Fibroblast of skin of scalp (primary cell): ENCODE measurements around the gene SLC15A3. TPM values are rescaled to one million over a fixed set of nuclear protein-coding genes. Genes with fewer than 3 reads are reported as not detected.

Experiments used
- DNase-seq: peaks from one replicate; pipeline ENCODE4 v3.0.0-alpha.2; 2013
- polyA plus RNA-seq, 2 experiments: library from polyadenylated mRNA; unstranded; fragments of 120-200 nt; gene quantifications; one replicate each; pipeline ENCODE4 v1.2.1, GENCODE V29; 2013; ENCODE audit not compliant: insufficient read length in 2 of 2

The SLC15A3 gene
- 9.1 TPM for polyA plus RNA-seq (2013, experiment 1 of 2; ENCODE audit: insufficient read length)
- 13.0 TPM for polyA plus RNA-seq (2013, experiment 2 of 2; ENCODE audit: insufficient read length)

DNA sequence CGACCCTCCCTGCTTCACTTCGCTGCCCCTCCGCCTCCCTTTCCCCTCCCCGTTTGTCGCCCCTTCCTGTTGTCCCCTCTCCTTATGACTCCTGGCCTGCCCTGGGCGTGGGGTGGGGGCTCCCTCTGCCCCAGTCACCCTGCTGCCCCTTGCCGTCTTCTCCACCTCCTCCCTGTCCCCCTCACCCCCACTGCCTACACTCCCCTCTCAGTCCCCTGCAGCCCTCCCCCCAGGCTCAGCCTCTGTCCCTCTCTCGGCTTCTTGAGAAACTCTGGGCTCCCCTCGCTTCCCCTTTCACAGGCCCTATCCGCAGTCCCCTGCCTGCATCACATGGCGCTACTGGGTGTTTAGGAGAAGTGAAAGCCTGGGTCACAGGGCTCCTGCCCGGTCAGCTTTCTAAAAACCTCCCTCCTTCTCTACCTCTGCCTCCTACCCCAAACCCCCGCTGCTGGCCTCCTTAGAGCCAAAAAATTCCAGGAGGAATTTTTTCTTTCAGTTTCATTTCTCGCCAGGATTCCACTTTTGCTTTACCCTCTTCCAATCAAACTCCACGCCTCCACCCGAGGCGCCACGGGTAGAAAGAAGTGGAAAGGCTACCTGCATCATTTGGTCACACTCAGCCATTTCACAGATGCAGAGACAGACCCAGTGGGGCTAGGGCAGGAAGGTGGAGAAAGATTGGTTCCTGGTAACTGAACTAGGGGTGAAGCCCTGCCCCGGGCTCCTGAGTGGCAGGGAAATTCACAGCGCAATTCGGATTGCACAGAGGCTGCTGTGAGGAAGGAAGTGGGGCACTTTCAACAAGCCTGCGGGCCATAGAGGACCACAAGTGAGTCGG lies at the start of gene SLC15A3:
Gene SLC15A3, minus strand, starts transcription at position 273 of the 838 bp plus-strand sequence. CDS start 625 bp downstream, outside the sequence.
- DNase-seq, result peak; percentile 52

- no peak for DNase-seq
Observed at GRCh38 chr11:61000426-61000825, 48.5 kb upstream of the SLC15A3 start.

DNA sequence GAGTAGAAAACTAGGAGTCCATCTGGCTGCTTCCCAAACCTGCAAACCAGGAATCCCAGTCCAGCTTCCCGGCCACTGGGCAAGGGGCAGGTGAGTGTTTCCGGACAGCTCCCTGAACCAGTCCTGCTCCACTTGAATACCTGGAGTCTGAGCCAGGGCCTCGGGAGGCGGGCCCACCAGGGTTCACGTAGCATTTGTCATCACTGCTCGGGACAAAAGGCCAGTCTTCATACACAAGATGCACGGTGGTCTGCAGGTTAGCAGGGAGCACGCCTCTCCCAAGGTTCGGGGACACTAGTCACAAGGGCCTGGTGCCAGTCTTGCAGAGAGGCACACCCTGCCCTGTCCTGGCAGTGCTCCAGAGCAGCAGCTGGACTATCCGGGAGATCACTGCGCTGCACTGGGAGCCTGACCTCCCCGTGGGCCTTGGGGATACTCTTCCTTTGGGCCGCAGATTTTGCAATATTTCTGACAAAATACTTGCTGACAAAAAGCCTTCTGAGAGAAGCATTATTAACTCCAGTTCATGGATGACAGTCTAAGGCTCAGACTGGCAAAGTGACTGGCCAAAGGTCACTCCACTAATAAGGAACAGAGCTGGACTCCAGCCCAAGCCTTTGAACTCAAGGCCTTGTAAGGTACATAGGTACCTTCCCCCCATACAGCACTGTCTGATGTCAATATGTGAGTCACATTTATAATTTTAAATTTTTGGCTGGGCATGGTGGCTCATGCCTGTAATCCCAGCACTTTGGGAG lies 44.6 kb upstream of the SLC15A3 start:
- DNase-seq, result no peak

DNA sequence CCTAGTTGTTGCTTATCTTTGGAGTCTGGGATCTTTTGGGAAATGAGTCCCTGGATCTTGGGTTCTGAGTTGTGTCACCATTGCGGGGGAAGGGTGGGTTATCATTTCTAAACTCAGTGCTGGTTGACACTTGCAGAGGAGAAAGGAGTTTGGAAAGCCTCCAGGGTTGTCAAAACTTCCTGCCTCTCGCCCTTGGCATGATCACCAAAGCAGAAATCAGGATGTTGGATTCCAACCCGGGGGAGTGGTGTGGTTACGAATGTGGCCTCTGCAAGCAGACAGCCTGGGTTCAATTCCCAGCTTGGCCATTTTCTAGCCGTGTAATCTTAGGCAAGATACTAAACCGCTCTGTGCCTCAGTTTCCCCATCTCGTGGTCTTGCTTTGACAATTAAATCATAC lies 43.8 kb upstream of the SLC15A3 start:
- DNase-seq, result no peak

DNA sequence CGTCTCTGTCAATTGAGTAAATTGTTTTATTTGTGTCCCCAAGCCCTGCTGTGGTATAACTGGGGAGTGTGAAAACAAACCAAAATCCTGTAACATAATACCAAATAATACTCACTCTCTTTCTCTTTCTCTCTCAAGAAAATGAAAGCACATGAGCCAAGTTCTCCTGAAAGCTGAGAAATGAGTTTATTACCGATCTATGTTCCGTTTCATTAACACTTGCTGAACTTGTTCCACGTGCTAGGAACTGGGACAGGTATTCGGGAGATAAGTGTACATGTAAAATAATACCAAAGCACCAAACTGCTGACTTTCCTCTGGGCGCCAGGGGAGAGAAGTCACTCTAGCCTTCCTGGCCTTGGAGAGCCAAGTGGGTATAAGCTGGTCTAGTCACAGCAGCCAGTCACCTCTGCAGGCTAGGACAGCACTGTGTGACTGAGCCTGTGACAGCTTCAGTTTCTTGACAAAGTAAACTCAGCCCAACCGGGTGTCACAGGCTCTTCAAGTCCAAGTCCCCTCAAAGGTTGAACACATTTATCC lies 42.6 kb upstream of the SLC15A3 start:
- no peak for DNase-seq

DNA sequence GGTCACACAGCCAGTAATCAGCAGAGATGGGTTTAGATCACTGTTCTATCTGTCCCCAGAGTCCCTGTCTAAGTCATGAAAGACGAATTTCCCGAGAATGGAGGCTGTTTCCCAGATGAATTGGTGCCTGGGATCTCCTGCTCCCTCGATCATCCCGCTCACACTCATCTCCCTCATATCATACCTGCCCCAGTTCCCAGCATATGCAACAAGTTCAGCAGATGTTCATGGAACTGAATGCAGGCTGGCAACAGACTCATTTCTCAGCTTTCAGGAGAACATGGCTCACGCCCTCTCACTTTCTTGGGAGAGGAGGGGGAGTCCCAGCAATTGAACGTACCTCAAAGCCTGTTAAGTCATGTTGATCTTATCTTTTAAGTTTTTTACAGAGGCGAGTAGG lies 41.6 kb upstream of the SLC15A3 start:
- no peak for DNase-seq

DNA sequence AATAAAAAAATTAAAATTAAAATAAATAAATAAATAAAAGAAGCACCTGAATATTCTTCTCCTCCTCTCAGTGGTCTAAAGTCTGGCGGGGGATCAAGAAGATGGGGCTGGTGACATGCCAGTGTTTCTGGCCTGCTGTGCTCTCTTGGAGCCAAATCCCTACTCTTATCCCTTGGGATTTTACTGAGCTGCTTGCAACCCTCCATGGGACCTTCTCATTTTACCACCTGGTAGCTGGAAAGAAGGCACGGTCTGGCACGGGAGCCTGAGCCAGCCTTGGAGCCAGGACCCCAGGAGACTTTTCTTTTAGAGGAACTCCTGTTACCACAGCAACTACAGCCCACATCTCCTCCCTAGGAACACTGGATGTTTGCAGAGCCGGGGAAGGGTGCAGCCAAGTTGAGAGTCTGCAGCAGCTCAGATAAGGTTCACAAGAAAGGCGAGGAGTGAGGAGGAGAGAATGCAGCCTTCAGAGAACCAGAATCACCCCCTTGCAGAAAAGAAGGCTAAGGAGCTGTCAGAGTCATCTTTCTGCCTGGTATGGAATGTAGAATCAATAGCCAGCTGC lies 41.0 kb upstream of the SLC15A3 start:
- no peak for DNase-seq

DNA sequence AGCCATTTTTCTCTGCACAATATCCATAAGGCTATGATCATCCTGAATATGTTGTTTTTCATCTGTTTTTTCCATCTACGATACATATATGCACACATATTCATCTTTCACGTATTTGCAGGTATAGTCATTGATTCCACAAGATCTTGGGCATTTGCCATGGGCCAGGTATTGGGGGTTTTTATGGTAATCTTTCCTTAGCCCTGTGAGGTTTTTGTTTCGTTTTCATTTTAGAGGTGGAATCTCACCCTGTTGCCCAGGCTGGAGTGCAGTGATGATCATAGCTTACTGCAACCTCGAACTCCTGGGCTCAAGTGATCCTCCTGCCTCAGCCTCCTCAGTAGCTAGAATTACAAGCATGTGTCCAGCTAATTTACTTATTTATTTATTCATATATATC lies 39.5 kb upstream of the SLC15A3 start:
- DNase-seq, result no peak

GRCh38 chr11:60989093-60989650 lies 37.2 kb upstream of the SLC15A3 start:
- DNase-seq, result no peak

DNA sequence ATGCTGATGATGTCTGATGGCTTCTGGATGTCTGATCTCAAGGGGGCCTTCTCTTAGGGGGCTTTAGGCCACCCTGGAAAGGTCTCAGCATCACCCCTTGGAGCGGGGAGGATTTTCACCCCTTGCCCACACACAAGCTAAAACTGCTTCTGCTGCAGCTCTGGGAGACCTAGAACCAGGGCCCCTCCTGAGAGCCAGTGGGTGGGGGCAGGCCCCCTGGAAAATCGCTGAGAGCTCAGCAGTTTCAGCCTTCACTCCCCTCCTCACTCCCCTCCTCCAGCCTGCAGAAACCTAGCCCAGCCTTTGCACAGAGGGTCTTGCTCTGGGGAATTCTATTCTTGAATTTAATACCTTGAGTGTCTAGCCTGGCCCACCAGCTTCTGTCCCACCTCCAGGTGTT lies 36.7 kb upstream of the SLC15A3 start:
- DNase-seq, result no peak

DNA sequence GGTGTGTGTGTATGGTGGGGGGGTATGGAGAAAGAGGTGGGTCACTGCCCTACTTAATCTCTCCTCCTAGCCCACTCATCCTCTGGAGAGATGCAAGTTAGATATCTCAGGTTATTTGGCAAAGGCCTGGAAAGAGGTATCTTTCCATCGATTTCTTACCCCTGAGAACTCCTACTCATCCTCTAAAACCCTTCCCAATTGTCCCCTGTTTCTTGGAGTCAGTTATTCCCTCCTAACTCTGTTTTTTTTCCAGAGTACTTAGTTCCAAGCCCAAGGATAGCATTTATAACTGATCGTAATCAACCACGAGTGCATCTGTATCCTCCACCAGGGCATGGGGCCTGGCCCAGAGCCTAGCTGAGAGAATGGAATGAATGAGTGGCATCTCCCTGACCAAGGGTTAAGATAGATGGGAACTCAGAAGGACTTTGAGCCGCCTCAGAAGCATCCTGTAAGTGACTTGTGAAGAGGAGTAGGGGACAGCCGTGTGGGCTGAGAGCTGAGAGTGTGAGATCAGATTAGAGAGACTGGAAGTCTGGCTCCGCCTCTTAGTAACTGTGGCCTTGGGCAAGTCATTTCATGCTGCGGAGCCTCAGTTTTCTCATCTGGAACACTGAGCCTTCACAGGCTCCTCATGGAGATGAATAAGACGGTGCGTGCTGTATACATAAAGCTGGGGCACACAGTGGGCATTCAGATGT lies 35.8 kb upstream of the SLC15A3 start:
- DNase-seq, result no peak

- peak; percentile 34 for DNase-seq
Observed at GRCh38 chr11:60985991-60986915, 34.3 kb upstream of the SLC15A3 start.

DNA sequence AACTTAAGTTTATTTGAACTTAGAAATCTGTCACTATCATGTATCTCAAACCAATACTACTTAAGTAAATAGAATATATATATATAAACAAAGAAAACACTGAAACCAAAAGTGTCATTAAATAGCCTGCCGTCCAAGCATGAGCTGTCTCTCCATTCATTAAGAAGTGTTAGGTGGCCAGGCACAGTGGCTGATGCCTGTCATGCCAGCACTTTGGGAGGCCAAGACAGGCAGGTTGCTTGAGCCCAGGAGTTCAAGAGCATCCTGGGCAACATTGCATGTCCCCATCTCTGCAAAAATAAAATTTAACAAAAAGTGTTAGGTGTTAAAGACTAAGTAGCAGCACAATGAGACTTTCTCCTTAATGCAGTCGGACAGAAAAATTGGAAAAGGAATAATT lies 33.5 kb upstream of the SLC15A3 start:
- no peak for DNase-seq

- no peak for DNase-seq
Observed at GRCh38 chr11:60984636-60985035, 32.7 kb upstream of the SLC15A3 start.

- DNase-seq, result no peak
Observed at GRCh38 chr11:60984149-60984548, 32.2 kb upstream of the SLC15A3 start.

DNA sequence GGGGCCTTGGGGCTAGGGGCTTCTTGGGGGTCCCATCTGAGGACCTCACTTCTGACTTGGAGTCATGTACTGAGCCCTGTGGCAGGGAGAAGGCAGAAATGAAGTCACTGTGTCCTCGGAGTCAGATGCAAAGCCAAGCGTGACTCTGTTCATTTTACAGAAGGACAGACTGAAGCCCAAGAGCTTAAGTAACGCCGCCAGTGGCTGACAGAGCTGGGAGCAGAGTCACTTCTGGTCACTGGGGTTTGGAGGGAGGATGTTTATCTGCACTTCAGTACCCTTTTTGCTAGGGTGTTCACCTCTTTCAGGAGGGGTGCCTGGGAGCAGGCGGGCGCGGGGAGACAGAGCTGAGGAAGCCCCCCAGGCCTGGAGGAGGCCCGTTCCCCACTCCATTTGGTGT lies 30.2 kb upstream of the SLC15A3 start:
- no peak for DNase-seq

GRCh38 chr11:60981515-60981914 lies 29.5 kb upstream of the SLC15A3 start:
- DNase-seq, result no peak

DNA sequence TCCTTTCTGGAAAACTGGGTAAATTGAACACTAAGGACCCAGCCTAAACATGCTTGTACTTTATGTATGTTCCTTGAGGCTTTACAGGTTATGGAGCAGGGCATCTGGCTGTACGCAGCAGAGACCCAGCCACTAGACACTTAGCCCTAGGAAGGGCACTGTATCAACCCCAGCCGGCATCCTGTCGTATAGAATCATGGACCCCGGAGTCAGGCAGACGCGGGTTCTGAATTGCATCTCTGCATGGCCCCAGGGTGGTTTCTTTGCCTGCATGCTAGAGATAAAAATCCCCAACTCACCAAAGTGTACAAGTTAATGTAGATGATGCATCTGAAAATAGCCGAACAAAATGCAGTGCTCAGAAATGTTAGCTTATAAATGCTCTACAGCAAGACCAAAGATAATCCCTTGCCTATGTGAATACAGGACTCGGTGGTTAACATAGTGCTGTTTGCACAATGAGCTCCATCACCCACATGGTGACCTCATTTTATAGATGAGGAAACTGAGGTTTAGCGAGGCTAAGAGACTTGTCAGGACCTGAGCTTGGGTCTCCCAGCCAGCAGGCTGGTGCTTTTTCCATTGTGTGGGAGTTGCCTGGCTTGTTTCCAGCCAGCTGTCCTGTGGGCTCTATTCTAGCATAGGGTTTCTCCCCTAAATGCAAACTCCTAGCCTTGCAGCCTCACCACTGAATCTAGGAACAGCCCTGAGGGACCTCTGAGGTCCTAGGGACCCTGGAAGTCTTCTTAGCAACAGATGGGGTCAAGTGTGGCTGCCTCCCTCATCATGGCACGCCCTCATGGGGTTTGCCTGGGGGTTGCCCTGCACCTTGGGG lies 26.8 kb upstream of the SLC15A3 start:
- DNase-seq, result no peak

- DNase-seq, result no peak
Observed at GRCh38 chr11:60977836-60978235, 25.9 kb upstream of the SLC15A3 start.

GRCh38 chr11:60977224-60977623 lies 25.2 kb upstream of the SLC15A3 start:
- DNase-seq, result no peak
